ENCODE data around the gene SULT4A1.

DNA sequence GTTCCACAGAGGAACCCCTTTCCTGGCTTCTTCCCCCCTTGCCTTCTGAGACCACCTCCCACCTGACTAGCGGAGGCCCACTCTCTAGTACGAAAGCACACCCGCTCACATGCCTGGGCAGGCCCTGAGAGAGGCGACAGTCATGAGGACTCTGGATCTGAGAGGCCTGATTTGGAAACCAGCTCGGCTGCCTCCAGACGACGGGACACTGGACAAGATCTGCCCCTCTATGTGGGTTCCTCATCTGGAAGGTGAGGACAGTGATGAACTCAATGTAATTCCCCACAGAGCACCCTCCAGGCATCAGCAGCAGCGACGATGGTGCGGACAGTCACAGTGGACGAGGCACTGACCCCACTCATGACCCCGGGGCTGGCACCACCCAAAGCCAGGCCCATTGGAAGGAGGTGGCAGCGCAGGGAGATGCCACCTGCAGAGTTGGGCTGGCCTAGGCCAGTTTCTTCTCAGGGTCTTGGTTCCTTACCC is 7.5 kb downstream of the SULT4A1 start:
- no peak for TF ChIP-seq CTCF (IDR thresholded peaks at IDR 0.05; ENCODE audit: borderline replicate concordance, extremely low read depth, low read length, poor library complexity, severe bottlenecking)
- TF ChIP-seq EZH2 (IDR thresholded peaks at IDR 0.05; ENCODE audit: borderline replicate concordance, low read depth, low read length, severe bottlenecking), result no peak

Data from DND-41 (cell line).